Activated B cell treated with CpG ODN at 0.5 μM for 24 hours (primary cell): ENCODE data around the gene URM1. TPM values are rescaled to one million over a fixed set of nuclear protein-coding genes. Genes with fewer than 3 reads are reported as not detected.

Experiments
- ATAC-seq: fragments of 200-7000 bp; cut with Tn5 transposase; one replicate; pipeline ENCODE4 v1.10.0; 2021; ENCODE audit warnings: low read depth, mild to moderate bottlenecking, moderate library complexity
- CTCF ChIA-PET: fragments of 350-600 bp; sonication (Branson Sonifier 250); formaldehyde crosslinking; loops from one replicate; lab custom pipeline; 2021; ENCODE audit warnings: antibody characterized with exemption; lab: Charles Lee
- POLR2A ChIA-PET: fragments of 350-600 bp; sonication (Branson Sonifier 250); formaldehyde crosslinking; loops from one replicate; lab custom pipeline; 2021; ENCODE audit warnings: antibody characterized with exemption; lab: Charles Lee
- DNase-seq: peaks from one replicate; pipeline ENCODE4 v3.0.0; 2022
- H3K27ac Mint-ChIP-seq: one replicate; pipeline ENCODE4 v1.8.0; 2020; ENCODE audit warnings: mixed read lengths
- H3K27me3 Mint-ChIP-seq: one replicate; pipeline ENCODE4 v1.8.0; 2021; ENCODE audit warnings: mixed read lengths
- H3K36me3 Mint-ChIP-seq: one replicate; pipeline ENCODE4 v1.8.0; 2021; ENCODE audit warnings: low read depth, mixed read lengths
- H3K4me1 Mint-ChIP-seq: one replicate; pipeline ENCODE4 v1.8.0; 2021; ENCODE audit warnings: mixed read lengths
- H3K4me3 Mint-ChIP-seq: one replicate; pipeline ENCODE4 v1.8.0; 2020; ENCODE audit warnings: mild to moderate bottlenecking, mixed read lengths
- H3K9me3 Mint-ChIP-seq: one replicate; pipeline ENCODE4 v1.8.0; 2020; ENCODE audit warnings: mixed read lengths
- intact Hi-C: fragments of 100-400 bp; cut with micrococcal nuclease; formaldehyde crosslinking; loops from one replicate; pipeline ENCODE4 v1.15.1; 2024
- total RNA-seq: library from RNA; stranded (reverse); gene quantifications from 2 replicates; pipeline ENCODE4 v1.2.3, GENCODE V29; 2022
- TF ChIP-seq, protein P1 (sequence below): fragments of 200-600 bp; IDR thresholded peaks from one replicate; pipeline ENCODE4 v1.8.0; 2022; ENCODE audit warnings: antibody characterized with exemption, mild to moderate bottlenecking

Gene URM1
- total RNA-seq, 1 donor from 2014 or later, result 55.8 TPM

DNA sequence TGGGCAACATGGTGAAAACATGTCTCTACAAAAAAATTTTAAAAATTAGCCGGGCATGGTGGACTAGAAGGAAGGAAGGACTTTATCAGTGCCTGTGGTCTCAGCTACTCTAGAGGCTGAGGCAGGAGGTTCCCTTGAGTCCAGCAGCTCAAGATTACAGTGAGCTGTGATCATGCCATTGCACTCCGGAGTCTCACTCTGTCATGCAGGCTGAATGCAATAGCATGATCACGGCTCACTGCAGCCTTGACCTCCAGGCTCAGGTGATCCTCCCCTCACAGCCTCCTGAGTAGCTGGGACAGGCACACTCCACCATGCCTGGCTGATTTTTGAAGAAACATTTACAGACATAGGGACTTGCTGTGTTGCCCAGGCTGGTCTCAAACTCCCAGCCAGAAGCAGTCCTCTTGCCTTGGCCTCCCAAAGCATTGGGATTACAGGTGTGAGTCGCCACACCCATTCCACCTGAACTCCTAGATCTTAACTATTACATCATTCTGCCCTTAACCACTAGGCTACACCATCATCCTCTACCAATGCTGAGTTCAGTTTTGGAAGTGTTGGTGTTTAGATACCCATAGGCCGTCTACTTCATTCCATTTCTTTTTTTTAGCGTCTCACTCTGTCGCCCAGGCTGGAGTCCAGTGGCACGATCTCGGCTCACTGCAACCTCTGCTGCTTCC, 2.0 kb upstream of the URM1 start:
- H3K27me3 Mint-ChIP-seq, result no peaks in the 10 kb centered on the region
- CTCF ChIA-PET, result no interaction called here
- POLR2A ChIA-PET, result interaction anchor here (0.6 kb wide), 1 partner anchor 58 kb away, joined by 4 read pairs; no protein-coding TSS in a partner anchor

DNA sequence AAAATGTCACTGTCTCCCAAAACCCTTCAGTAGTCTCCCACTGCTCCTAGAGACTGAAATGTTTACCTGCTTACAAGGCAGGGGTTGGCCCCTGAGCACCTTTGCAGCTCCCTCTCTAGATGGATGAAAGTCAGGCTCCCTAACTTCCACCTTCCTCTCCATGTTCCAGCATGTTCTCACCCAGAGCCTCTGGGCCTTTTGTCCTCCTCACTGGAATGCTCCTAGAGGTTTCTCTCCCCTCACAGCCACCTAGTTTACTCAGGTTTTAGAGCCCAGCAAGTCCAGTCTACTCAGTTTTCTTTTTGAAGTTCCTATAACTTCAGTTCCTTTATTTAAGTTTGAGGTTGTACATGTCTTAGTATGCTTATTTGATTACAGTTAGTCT, 815 bp upstream of the URM1 start:
- intact Hi-C loops, result loop anchor here (2.0 kb wide), 1 partner anchor 182 kb away; the partner anchor contains the start of gene SPTAN1
- no peak for ATAC-seq
- no peak for DNase-seq
- ChIA-PET POLR2A (interaction anchor here (0.8 to 2.3 kb wide), 11 partner anchors 8 to 1204 kb away, joined by 3 to 17 read pairs (median 8); partner anchors contain the start of genes ENDOG, GOLGA2, SH3GLB2 and SLC2A8), CTCF (interaction anchor here (0.9 to 3.2 kb wide), 3 partner anchors 8 to 50 kb away, joined by 3 to 27 read pairs (median 4); no protein-coding TSS in a partner anchor)
- Mint-ChIP-seq H3K27me3 (no peaks in the 10 kb centered on the region), H3K27ac (peak overlapping the region; percentile 94), H3K4me1 (peaks cover 32% of the 10 kb centered on the region), H3K4me3 (peak overlapping the region; percentile 97), H3K36me3 (peaks cover 26% of the 10 kb centered on the region), H3K9me3 (no peaks in the 10 kb centered on the region)
- TF ChIP-seq, protein P1, sequence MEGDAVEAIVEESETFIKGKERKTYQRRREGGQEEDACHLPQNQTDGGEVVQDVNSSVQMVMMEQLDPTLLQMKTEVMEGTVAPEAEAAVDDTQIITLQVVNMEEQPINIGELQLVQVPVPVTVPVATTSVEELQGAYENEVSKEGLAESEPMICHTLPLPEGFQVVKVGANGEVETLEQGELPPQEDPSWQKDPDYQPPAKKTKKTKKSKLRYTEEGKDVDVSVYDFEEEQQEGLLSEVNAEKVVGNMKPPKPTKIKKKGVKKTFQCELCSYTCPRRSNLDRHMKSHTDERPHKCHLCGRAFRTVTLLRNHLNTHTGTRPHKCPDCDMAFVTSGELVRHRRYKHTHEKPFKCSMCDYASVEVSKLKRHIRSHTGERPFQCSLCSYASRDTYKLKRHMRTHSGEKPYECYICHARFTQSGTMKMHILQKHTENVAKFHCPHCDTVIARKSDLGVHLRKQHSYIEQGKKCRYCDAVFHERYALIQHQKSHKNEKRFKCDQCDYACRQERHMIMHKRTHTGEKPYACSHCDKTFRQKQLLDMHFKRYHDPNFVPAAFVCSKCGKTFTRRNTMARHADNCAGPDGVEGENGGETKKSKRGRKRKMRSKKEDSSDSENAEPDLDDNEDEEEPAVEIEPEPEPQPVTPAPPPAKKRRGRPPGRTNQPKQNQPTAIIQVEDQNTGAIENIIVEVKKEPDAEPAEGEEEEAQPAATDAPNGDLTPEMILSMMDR, result no peak

More for the DNA sequence above, 2.0 kb upstream of the URM1 start:
- H3K9me3 Mint-ChIP-seq, result no peaks in the 10 kb centered on the region
- DNase-seq (no peak), ATAC-seq (no peak)
- H3K27ac Mint-ChIP-seq, result no peak overlapping the region
- H3K4me3 Mint-ChIP-seq, result no peak overlapping the region
- H3K36me3 Mint-ChIP-seq, result peaks cover 22% of the 10 kb centered on the region
- intact Hi-C loops, result no loop called here
- peaks cover 35% of the 10 kb centered on the region for H3K4me1 Mint-ChIP-seq
- TF ChIP-seq, protein P1, result no peak

DNA sequence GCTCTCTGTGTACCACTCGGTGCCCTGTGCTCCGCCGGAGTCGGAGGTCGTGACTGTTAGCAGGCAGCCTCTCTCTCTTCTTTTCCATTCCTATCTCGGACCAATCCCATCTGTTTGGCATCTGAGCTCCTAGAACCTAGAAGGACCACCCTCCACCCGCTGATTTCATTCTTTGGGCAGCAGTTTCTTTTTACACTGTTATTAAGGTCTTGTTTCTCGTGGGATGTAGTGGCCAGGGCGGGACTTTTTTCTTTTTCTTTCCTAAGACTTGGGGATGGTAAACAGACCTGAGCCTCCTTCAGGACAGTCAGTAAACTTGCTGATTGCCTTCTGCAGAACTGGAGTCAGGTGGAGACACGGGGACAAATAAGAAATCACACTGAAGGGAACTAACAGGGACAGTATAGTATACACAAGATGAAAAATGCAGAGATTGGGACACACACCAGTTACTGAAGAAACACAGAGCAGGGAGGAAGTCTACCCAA, 500 bp downstream of the URM1 start:
- ChIA-PET POLR2A (interaction anchor here (0.6 to 2.3 kb wide), 15 partner anchors 10 to 1463 kb away, joined by 3 to 17 read pairs (median 6); partner anchors contain the start of genes CERCAM, ENG, GLE1 and GOLGA2), CTCF (interaction anchor here (1.7 to 3.2 kb wide), 2 partner anchors 10 to 48 kb away, joined by 4 to 27 read pairs; no protein-coding TSS in a partner anchor)
- H3K4me1 Mint-ChIP-seq, result peaks cover 31% of the 10 kb centered on the region
- ATAC-seq (no peak), DNase-seq (no peak)
- intact Hi-C loops, result loop anchor here (1.0 to 2.0 kb wide), 7 partner anchors 9 to 181 kb away; partner anchors contain the start of genes CERCAM, COQ4, GLE1 and SLC27A4
- H3K27ac Mint-ChIP-seq, result peak overlapping the region; percentile 94
- TF ChIP-seq, protein P1, result no peak
- H3K36me3 Mint-ChIP-seq, result peaks cover 29% of the 10 kb centered on the region
- H3K27me3 Mint-ChIP-seq, result no peaks in the 10 kb centered on the region
- no peaks in the 10 kb centered on the region for H3K9me3 Mint-ChIP-seq
- peak overlapping the region; percentile 97 for H3K4me3 Mint-ChIP-seq

DNA sequence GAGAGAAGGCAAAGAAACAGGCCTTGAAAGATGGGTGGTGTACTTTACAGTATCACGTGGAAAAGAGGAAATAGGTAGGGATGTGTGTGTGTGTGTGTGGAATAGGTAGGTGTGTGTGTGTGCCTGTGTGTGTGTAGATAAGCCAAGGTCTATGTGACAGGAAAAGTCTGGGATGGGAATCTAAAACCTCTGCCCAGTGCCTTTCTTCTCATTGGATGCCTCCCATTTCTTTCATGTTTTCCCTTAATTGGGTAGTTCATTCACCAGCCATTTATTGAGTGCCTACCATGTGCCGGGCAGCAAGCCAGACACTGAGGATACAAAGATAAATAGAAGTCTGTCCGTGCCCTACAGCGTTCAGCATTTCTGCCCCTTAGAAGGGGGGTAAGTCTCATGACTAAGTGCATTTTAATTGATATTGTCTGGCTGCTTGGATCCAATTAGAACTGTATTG, 1.0 kb downstream of the URM1 start:
- Mint-ChIP-seq H3K4me3 (peak overlapping the region; percentile 97), H3K27me3 (no peaks in the 10 kb centered on the region), H3K9me3 (no peaks in the 10 kb centered on the region), H3K4me1 (peaks cover 31% of the 10 kb centered on the region), H3K36me3 (peaks cover 33% of the 10 kb centered on the region), H3K27ac (no peak overlapping the region)
- DNase-seq (no peak), ATAC-seq (no peak)
- ChIA-PET POLR2A (interaction anchor here (0.7 to 2.3 kb wide), 5 partner anchors 48 to 1205 kb away, joined by 3 to 10 read pairs (median 8); partner anchors contain the start of genes CERCAM, GLE1 and SPTAN1), CTCF (interaction anchor here (3.2 kb wide), 1 partner anchor 10 kb away, joined by 27 read pairs; no protein-coding TSS in a partner anchor)
- TF ChIP-seq, protein P1, result no peak
- intact Hi-C loops, result no loop called here
